ENCODE measurements around the gene CNOT4. TPM values are rescaled to one million over a fixed set of nuclear protein-coding genes. Genes with fewer than 3 reads are reported as not detected.
"Not testable (repeated sequence)": the region's sequence is repeated elsewhere in the genome, so short reads cannot be mapped to it uniquely, and the experiment has no call there.

Gene CNOT4
- total RNA-seq, 4 donors from 2014 or later = 16.8 to 26.0 (median 20.0) TPM

DNA sequence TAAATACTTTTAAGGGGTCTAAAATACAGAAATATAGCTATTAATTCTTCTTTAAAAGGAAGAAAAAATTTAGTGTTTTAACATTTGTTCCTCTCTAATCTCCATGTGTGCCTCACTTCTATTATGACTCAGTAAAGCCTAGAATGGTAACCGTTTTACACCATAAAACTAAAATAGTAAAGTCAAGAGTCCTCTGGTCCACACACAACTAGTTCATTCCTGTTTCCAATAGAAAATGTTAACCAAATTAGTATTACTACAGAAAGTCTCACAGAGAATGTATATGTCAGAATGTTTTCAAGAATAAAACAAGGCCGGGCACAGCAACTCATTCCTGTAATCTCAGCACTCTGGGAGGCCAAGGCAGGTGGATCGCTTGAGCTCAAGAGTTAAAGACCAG, 55.8 kb downstream of the CNOT4 start:
- no peaks in the 10 kb centered on the region for H3K9me3 ChIP-seq
- no peak overlapping the region for H3K27ac ChIP-seq
- H3K36me3 ChIP-seq = no peaks in the 10 kb centered on the region
- peaks cover 0 to 6% (median 0%) of the 10 kb centered on the region in 4 donors for H3K4me1 ChIP-seq
- H3K27me3 ChIP-seq = no peaks in the 10 kb centered on the region
- no peak for DNase-seq (ENCODE audit: low spot score in 2 of 2)
- TF ChIP-seq POLR2A (IDR thresholded peaks at IDR 0.05) (no peak), EP300 (IDR thresholded peaks at IDR 0.05) (no peak)
- TF ChIP-seq, protein P1, sequence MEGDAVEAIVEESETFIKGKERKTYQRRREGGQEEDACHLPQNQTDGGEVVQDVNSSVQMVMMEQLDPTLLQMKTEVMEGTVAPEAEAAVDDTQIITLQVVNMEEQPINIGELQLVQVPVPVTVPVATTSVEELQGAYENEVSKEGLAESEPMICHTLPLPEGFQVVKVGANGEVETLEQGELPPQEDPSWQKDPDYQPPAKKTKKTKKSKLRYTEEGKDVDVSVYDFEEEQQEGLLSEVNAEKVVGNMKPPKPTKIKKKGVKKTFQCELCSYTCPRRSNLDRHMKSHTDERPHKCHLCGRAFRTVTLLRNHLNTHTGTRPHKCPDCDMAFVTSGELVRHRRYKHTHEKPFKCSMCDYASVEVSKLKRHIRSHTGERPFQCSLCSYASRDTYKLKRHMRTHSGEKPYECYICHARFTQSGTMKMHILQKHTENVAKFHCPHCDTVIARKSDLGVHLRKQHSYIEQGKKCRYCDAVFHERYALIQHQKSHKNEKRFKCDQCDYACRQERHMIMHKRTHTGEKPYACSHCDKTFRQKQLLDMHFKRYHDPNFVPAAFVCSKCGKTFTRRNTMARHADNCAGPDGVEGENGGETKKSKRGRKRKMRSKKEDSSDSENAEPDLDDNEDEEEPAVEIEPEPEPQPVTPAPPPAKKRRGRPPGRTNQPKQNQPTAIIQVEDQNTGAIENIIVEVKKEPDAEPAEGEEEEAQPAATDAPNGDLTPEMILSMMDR (IDR thresholded peaks at IDR 0.05) = no peak
- WGBS, 2 donors = 89 to 91% methylated on average over 3 of the region's 3 CpGs
- H3K4me3 ChIP-seq = no peak overlapping the region

DNA sequence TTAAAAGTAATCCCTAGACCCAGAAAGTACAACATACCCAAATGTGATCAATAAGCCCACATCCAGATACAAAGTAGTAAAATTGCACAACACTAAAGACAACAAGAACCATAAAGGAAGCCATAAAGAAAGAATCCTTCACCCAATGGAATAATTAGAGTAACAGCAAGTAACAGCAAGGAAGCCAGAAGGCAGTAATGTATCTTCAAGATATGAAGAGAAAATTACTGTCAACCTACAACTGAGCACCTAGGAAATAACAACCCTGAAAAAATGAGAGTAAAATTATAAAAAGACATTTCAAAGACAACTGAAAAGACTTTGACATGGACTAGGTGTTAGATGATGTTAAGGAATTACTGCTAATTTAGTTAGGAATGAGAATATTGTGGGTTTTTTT, 60.5 kb downstream of the CNOT4 start:
- Histone ChIP-seq H3K27me3 (no peaks in the 10 kb centered on the region), H3K9me3 (no peaks in the 10 kb centered on the region), H3K27ac (no peak overlapping the region), H3K4me3 (no peak overlapping the region), H3K36me3 (no peaks in the 10 kb centered on the region), H3K4me1 (peaks cover 0 to 14% (median 0%) of the 10 kb centered on the region in 4 donors)
- DNase-seq (ENCODE audit: low spot score in 2 of 2) = no peak
- TF ChIP-seq EP300 (IDR thresholded peaks at IDR 0.05) (no peak), POLR2A (IDR thresholded peaks at IDR 0.05) (no peak)
- TF ChIP-seq, protein P1 (IDR thresholded peaks at IDR 0.05) = no peak

DNA sequence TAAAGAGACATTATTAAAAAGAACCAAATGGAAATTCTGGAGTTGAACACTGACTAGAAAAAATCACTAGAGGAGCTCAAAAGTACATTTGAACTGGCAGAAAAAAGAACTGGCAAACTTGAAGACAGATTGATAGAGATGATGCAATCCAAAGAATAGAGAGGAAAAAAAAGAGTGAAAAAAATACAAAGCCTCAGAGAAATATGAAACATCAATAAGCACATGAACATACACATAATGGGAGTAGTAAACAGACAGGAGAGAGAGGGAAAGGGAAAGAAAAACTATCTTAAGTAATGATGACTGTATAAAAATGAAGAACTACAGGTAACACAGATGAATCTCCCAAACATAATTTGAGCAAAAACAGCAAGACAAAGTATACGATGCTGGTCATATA, 61.1 kb downstream of the CNOT4 start:
- H3K4me1 ChIP-seq = peaks cover 0 to 14% (median 0%) of the 10 kb centered on the region in 4 donors
- no peak overlapping the region for H3K27ac ChIP-seq
- no peaks in the 10 kb centered on the region for H3K27me3 ChIP-seq
- H3K4me3 ChIP-seq = no peak overlapping the region
- TF ChIP-seq POLR2A (IDR thresholded peaks at IDR 0.05) = no peak
- no peak for TF ChIP-seq EP300 (IDR thresholded peaks at IDR 0.05)
- TF ChIP-seq, protein P1 (IDR thresholded peaks at IDR 0.05) = no peak
- no peaks in the 10 kb centered on the region for H3K9me3 ChIP-seq
- no peak for DNase-seq (ENCODE audit: low spot score in 2 of 2)
- 81 to 86% methylated on average over 1 of the region's 1 CpG for WGBS, 2 donors
- H3K36me3 ChIP-seq = peaks cover 0 to 1% (median 0%) of the 10 kb centered on the region in 3 donors

DNA sequence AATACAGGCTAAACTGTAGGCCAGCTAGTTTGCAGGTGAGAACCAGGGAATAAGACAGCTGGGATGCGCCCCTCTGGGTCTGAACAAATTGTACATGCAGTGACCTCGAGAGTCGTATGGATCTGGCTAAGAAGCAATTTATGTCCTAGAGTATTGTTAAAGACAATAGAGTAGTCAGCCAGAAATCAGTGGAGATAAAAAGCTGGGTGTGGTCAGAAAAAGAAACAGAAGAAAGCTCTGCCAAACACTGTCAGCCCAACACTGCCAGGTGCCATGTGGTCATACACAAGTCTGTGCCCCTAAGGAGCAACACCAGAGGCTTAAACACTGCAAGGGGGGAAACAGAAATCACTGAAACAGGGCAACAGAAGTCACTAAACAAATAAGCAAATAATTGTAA, 62.2 kb downstream of the CNOT4 start:
- no peaks in the 10 kb centered on the region for H3K27me3 ChIP-seq
- H3K27ac ChIP-seq = no peak overlapping the region
- 63 to 70% methylated on average over 3 of the region's 3 CpGs for WGBS, 2 donors
- H3K36me3 ChIP-seq = peaks cover 0 to 4% (median 0%) of the 10 kb centered on the region in 3 donors
- no peak for DNase-seq (ENCODE audit: low spot score in 2 of 2)
- H3K4me1 ChIP-seq = peaks cover 0 to 14% (median 0%) of the 10 kb centered on the region in 4 donors
- H3K4me3 ChIP-seq = no peak overlapping the region
- no peaks in the 10 kb centered on the region for H3K9me3 ChIP-seq
- TF ChIP-seq, protein P1 (IDR thresholded peaks at IDR 0.05) = no peak
- TF ChIP-seq EP300 (IDR thresholded peaks at IDR 0.05) (no peak), POLR2A (IDR thresholded peaks at IDR 0.05) (no peak)

DNA sequence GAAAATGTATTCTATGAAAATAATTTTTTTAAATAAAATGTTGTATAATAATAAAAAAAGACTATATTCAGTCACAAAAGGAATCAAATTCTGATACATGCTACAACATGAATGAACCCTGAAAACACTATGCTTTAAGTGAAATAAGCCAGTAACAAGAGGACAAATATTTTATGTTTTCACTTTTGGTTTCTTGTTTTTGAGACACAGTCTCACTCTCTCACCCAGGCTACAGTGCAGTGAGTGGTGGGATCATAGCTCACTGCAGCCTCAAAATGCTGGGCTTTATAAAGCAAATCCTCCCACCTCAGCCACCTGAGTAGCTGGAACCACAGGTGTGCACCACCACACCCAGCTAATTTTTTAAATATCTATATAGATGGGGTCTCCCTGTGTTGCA, 64.2 kb downstream of the CNOT4 start:
- DNase-seq (ENCODE audit: low spot score in 2 of 2) = no peak
- Histone ChIP-seq H3K9me3 (no peaks in the 10 kb centered on the region), H3K27ac (no peak overlapping the region), H3K4me3 (no peak overlapping the region), H3K4me1 (peaks cover 0 to 14% (median 0%) of the 10 kb centered on the region in 4 donors), H3K27me3 (no peaks in the 10 kb centered on the region), H3K36me3 (peaks cover 0 to 4% (median 0%) of the 10 kb centered on the region in 3 donors)
- TF ChIP-seq, protein P1 (IDR thresholded peaks at IDR 0.05) = no peak
- TF ChIP-seq EP300 (IDR thresholded peaks at IDR 0.05) (no peak), POLR2A (IDR thresholded peaks at IDR 0.05) (no peak)

DNA sequence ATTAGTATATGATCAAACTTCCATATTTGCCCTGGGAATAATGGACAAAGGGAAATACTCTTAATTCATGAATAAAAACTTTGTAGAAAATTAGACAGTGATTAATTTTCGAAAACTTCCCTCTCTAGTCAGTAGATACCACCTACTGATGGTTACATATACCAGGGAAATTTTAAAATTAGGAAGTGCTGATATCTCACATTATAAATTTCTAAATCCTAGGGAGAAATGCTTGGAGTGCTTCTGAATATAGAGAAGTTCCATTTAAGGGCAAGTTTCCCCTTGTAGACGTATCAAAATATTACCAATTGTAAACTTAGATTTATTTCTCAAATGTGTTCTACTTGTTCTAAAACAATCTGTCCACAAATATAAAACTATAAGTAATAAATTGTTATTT, 64.6 kb downstream of the CNOT4 start:
- H3K4me3 ChIP-seq; H3K9me3 ChIP-seq; H3K36me3 ChIP-seq; H3K27ac ChIP-seq; H3K27me3 ChIP-seq; DNase-seq (ENCODE audit: low spot score in 2 of 2): not testable (repeated sequence)
- peaks cover 0 to 14% (median 0%) of the 10 kb centered on the region in 4 donors for H3K4me1 ChIP-seq
- WGBS, 2 donors = 84 to 85% methylated on average over 2 of the region's 2 CpGs

Data from tibial nerve (tissue), 4 donors.